GM18498 (cell line): ENCODE results near the gene ELF2.
"Not testable (repeated sequence)": the region's sequence is repeated elsewhere in the genome, so short reads cannot be mapped to it uniquely, and the experiment has no call there.

ENCODE experiments used
- ATAC-seq: cut with Tn5 transposase; IDR thresholded peaks from one replicate; pipeline ENCODE4 v1.9.1; 2021; ENCODE audit warnings: mild to moderate bottlenecking, moderate library complexity; ENCODE audit not compliant: unreplicated experiment

The ELF2 gene

GRCh38 chr4:139082750-139083606 lies 94.0 kb downstream of the ELF2 start:
- ATAC-seq = peak; percentile 81

DNA sequence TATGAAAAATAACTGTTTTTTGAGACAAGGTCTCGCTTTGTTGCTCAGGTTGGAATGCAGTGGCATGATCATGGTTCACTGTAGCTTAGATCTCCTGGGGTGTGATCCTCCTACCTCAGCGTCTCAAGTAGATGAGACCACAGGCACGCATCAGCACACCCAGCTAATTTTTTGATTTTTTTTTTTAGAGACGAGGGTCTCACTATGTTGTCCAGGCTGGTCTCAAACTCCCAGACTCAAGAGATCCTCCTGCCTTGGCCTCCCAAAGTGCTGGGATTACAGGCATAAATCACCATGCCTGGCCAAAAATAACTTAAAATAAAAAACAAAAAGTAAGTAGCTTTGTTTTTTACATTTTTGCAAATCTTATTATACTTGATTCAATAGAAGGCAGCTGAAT lies 98.1 kb downstream of the ELF2 start:
- ATAC-seq = no peak

GRCh38 chr4:139077567-139078355 lies 99.3 kb downstream of the ELF2 start:
- no peak for ATAC-seq

- ATAC-seq = no peak
These were observed 100.8 kb downstream of the ELF2 start for GRCh38 chr4:139076016-139076744.

DNA sequence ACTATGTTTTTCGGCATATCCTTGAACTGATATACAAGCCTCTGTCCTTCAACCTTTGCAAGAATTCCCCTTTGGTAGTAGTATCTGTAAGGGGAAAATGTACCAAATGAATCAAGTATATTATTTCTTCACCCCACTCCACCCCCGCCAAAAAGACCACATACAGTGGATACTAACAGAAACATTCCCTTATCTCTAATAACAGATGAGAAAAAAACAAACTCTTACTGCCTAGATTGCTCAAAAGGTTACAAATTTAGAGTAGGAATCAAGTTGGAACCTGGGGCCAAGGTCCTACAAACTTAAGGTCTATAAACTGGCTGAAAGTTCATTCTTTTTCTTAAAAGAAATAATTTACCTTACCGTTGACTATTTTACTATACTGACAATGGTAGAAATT lies 116.4 kb downstream of the ELF2 start:
- no peak for ATAC-seq

DNA sequence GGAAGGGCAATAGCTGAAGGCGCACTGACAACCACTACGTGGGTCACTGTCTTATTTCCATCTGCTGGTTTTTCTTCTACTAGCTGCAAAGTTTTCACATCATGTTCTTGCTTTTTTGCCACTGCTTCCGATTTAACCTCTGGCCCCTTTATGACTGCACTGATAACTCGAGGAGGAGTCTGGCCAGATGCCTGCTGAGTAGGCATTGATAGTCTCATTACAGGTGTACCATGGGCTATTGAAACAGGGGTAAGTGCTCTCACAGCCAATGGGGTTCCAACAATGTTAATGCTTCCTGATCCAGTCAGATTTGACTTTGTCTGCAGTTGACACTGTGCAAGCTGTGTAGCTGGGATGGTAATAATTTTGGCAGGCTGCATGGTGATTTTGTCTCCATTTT lies 118.0 kb downstream of the ELF2 start:
- ATAC-seq = not testable (repeated sequence)

GRCh38 chr4:139054791-139055505 lies 122.1 kb downstream of the ELF2 start:
- ATAC-seq = no peak

GRCh38 chr4:139053909-139054308 lies 123.1 kb downstream of the ELF2 start:
- ATAC-seq = no peak

DNA sequence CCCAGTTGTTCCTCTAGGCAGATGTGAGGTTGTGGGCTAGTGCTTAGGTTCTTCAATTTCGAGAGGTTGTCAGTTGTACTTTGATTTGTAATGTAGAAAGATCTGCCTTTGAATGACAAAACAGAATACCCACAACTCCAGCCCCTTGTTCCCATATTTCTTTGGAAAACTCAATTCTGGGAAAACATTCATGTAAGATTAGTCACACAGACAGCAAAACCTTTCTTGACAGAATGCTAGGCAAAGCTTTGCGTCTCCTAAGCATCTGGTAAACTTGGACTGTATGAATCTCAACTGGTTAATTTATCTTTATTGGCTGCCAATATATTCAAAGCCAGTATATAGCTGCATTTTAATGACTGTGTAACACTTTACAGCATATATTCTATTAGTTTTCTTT lies 126.6 kb downstream of the ELF2 start:
- no peak for ATAC-seq

DNA sequence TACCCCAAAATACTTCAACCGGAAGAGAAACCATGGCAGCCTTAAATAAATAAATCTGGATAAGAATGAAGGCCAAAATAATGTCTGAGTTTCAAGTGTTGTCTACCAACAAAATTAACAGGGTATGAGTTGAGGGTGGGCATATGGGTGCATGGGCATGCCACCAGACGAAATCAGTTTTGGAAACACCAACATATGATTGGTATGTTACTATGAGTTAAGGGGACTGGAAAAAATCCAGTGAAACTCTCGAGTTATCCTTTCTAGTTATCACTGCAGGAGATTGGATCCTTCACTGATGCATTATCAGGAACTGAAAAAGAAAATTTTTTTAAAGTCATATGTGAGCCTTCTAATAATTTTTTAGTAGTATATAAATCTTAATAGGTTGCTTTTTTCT lies 129.0 kb downstream of the ELF2 start:
- ATAC-seq = no peak

GRCh38 chr4:139044291-139044690 lies 132.7 kb downstream of the ELF2 start:
- ATAC-seq = no peak

DNA sequence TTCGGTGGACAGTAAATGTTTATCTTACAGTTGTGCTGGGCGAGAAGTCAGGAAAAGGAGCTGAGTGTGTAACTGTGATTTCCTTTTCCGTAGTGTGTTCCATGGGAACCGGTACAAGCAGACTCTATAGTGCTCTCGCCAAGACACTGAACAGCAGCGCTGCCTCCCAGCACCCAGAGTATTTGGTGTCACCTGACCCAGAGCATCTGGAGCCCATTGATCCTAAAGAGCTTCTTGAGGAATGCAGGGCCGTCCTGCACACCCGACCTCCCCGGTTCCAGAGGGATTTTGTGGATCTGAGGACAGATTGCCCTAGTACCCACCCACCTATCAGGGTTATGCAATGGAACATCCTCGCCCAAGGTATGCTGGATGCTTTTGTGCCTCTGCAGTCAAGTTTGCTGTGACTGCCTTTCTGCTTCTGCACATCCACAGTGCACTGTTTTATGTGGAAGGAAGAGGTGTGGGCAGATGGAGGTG lies 134.0 kb downstream of the ELF2 start:
- no peak for ATAC-seq

DNA sequence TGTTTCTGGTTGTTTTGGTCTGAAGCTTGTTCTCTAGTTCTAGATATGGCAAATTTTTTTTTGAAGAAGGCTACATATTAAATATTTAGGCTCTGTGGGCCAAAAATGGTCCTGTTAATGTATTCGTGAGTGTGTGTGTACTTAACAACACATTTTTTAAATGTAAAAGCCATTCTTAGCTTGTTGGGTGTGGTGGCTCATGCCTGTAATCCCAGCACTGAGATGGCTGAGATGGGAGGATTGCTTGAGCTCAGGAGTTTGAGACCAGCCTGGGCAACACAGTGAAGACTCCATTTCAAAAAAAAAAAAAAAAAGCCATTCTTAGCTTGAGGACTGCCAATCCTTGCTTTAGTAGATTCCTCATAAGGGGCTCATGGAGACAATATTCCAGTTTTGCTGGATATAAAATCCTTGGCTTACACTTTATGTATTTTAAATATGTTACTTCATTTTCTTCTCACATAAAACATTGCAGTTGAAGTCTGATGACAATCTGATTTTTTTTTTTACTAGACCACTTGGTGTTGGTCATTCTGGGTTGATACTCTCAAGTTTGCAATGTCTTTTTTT lies 138.1 kb downstream of the ELF2 start:
- no peak for ATAC-seq

DNA sequence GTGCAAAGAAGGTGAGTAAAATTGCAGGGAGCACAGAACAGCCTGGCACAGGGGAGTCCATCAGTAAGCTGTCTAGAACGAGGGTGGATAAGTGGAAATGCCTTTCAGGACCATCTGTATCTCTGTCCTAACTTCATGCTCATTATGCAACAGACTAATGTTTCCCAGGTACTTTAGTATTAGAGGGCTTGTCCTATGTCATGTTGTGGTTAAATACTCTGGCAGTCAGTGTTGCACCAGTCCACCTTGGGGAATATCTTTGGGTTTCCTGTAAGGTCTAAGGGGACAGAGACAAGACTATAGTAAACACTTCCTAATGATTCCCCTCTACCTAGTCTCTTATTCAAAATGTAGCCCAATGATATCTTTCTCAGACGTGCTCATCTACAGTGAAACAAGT lies 140.1 kb downstream of the ELF2 start:
- ATAC-seq = no peak

DNA sequence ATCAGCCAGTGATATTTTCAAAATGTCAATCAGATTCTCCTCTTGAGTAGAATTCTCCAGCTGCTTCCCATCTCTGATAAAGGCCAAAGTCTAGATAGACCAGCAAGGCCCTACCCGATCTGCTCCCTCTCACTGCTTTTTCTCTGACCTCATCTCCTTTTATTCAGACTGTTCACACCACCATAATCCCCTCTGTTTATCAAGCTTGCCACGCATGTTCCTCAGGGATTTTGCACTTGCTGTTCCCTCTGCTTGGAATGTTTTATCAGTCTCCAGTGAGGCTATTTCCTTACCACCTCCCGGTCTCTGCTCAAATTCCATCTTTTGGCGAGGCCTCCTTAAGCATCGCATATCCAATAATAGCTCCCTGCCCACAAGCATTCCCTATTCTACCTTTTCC lies 141.4 kb downstream of the ELF2 start:
- no peak for ATAC-seq

DNA sequence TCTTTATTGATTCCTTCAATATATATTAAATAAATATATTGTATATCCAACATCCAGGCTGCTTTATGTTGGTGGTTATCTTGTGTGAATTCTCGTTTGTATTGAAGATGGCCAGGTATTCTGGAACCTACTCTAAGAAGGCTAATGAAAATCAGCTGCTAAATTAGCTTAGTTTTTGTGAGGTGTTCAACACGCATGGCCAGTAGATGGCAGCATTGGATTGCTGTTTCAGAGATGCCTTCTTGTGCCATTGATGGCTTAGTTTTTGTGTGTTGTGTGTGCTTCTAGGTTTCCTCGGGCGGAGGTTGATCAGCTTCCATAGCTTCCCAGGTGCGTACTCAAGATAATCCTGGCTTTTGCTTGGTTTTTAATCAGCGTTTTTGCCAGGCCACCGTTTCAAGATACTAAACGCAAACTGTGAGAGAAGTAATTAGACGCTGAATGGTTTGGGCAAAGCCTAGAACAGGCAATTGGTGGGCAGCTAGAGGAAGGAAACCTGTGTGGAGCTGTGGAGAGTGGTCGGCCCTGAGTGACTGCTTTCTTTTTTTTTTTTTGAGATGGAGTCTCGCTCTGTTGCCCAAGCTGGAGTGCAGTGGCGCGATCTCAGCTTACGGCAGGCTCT lies 146.3 kb downstream of the ELF2 start:
- peak; percentile 79 for ATAC-seq

DNA sequence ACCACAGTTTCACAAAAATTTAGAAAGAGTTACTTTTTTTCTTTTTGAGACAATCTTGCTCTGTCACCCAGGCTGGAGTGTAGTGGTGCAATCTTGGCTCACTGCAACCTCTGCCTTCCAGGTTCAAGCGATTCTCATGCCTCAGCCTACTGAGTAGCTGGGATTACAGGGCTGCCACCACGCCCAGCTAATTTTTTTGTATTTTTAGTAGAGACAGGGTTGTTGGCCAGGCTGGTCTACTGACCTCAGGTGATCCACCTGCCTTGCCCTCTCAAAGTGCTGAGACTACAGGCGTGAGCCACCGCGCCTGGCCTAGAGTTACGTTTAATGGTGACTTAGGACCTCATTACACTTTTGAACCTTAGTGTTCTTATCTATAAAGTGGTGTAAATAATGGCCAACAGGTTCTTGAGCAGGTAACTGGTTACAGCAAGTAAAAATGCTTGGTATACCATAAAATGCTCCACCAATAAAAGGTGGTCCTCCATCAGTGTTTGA lies 147.1 kb downstream of the ELF2 start:
- not testable (repeated sequence) for ATAC-seq

GRCh38 chr4:139028191-139028661 lies 148.8 kb downstream of the ELF2 start:
- ATAC-seq = no peak

DNA sequence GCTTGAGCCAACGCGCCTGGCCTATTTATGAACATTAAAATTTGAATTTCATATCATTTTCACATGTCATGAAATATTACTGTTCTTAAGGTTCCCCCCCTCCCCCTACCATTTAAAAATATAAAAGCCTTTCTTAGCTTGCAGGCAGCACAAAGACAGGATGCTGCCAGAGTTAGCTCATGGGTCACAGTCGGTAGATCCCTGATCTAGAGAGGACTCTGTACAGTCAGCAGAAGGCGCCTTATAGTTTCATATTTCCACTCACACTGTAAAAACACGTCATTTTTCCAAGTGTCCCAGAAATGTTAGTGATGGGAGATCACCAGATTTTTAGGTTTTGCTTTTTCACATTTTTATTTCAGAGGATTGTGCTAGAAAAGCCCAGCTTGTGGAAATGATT lies 149.2 kb downstream of the ELF2 start:
- no peak for ATAC-seq

DNA sequence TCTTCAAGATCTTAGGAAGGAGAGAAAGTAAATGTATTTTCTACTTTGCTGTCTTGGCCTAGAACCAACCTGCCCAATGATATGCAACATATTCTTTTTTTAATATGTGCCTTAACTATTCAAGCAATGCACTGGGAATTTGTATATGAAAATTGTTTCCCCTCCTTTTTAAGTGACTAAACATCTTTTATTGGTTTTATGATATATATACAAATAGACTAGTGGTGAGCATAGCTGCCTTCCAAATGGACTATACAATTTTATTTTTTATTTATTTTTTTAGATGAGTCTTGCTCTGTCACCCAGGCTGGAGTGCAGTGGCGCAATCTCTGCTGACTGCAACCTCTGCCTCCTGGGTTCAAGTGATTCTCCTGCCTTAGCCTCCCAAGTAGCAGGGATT lies 151.2 kb downstream of the ELF2 start:
- ATAC-seq = no peak
